Measurements from ENCODE around the gene RPS5.

- TF ChIP-seq CTCF (IDR thresholded peaks at IDR 0.05; ENCODE audit: low read length) = no peak
- no peak for TF ChIP-seq EZH2 (optimal IDR thresholded peaks at IDR 0.05; ENCODE audit: low read depth, low read length)
- TF ChIP-seq EZH2phosphoT487 (IDR thresholded peaks at IDR 0.05; ENCODE audit: low read length) = no peak
These were observed 34.9 kb upstream of the RPS5 start for GRCh38 chr19:58351990-58352755.
